ENCODE results near the gene NLRC5. TPM values are rescaled to one million over a fixed set of nuclear protein-coding genes. Genes with fewer than 3 reads are reported as not detected.

The NLRC5 gene
- total and polyA plus RNA-seq, 2 donors (not counting 3 experiments of a cell fraction or from before 2014, with no cell fraction given): 7.4 to 26.3 TPM

DNA sequence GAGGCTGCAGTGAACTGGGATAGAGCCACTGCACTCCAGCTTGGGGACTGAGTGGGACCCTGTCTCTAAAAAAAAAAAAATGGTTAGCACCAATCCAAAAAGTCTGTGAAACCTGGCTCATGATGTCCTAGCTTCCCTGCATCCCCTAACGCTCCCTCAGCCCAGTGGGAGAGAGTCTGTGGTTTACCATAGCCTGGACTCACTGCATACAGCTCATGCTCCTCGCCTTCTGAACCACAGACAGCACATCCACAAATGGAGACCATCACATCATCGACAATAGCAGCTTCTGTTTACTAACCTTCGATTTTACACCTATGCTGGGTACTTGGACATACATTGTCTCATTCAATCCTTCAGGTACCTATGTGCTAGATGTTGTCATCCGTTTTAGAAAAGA is 43.6 kb downstream of the NLRC5 start:
- intact Hi-C loops (cut with micrococcal nuclease): no loop called here
- Histone ChIP-seq H3K36me3 (ENCODE audit: control insufficient read depth in 2 of 2, extremely low read depth in 1 of 2, insufficient read depth in 2 of 2, low read length in 2 of 2) (no peaks in the 10 kb centered on the region), H3K27ac (ENCODE audit: insufficient read depth, low read depth, low read length) (no peak overlapping the region), H3K4me2 (ENCODE audit: insufficient read depth, low read length) (no peak overlapping the region), H4K20me1 (replicated peaks; ENCODE audit: control insufficient read depth, extremely low read depth, insufficient read depth, low read length) (no peaks in the 10 kb centered on the region), H3K27me3 (ENCODE audit: control insufficient read depth in 2 of 2, insufficient read depth in 2 of 2, low read length in 2 of 2) (no peaks in the 10 kb centered on the region), H3K9me3 (replicated peaks; ENCODE audit: control insufficient read depth, insufficient read depth, low read length) (no peaks in the 10 kb centered on the region), H3K79me2 (ENCODE audit: control insufficient read depth, insufficient read depth, low read length) (no peaks in the 10 kb centered on the region), H3K4me1 (ENCODE audit: control insufficient read depth, extremely low read depth, insufficient read depth, low read length) (no peaks in the 10 kb centered on the region), H2AFZ (ENCODE audit: low read depth, low read length) (no peak overlapping the region), H3K4me3 (replicated peaks in 1 of 3; ENCODE audit: insufficient read depth in 1 of 3, low read depth in 1 of 3, low read length in 3 of 3) (no peak overlapping the region), H3K9me1 (replicated peaks; ENCODE audit: control insufficient read depth, extremely low read depth, insufficient read depth, low read length) (no peaks in the 10 kb centered on the region), H3K9ac (replicated peaks; ENCODE audit: extremely low read depth, insufficient read depth, low read length) (no peak overlapping the region)
- ChIA-PET POLR2A (interaction anchor here (0.5 kb wide), 1 partner anchor 11 kb away, joined by 4 read pairs; no protein-coding TSS in a partner anchor), CTCF (interaction anchor here (1.0 to 2.1 kb wide), 3 partner anchors 13 to 60 kb away, joined by 3 to 13 read pairs (median 3); partner anchors contain the start of gene CPNE2)
- no peak for FAIRE-seq
- no peak for DNase-seq (ENCODE audit: low read depth, low spot score)
- BruUV-seq (replicated peaks): no TSS peak
- dilution Hi-C loops (cut with MboI; ENCODE audit: extremely low pct_ligation_motif_present, low sequenced_read_pairs): no loop called here
- no peak for TF ChIP-seq JUN (IDR thresholded peaks at IDR 0.05; ENCODE audit: borderline replicate concordance, insufficient read depth, insufficient read length, low read depth)

GRCh38 chr16:57036315-57036714 is 47.0 kb downstream of the NLRC5 start:
- H3K4me3 ChIP-seq (replicated peaks in 1 of 3; ENCODE audit: insufficient read depth in 1 of 3, low read depth in 1 of 3, low read length in 3 of 3): no peak overlapping the region
- no peak for TF ChIP-seq POLR2AphosphoS5 (IDR thresholded peaks at IDR 0.05; ENCODE audit: insufficient read depth, low read depth, low read length)
- TF ChIP-seq JUN (IDR thresholded peaks at IDR 0.05; ENCODE audit: borderline replicate concordance, insufficient read depth, insufficient read length, low read depth): no peak
- TF ChIP-seq GATA2 (IDR thresholded peaks at IDR 0.05; ENCODE audit: insufficient read depth, insufficient read length, low read depth, low read length): no peak
- TF ChIP-seq POLR2A (IDR thresholded peaks at IDR 0.05; ENCODE audit: low read depth, low read length): no peak
- no peak for TF ChIP-seq CTCF (IDR thresholded peaks at IDR 0.05; ENCODE audit: extremely low read depth in 1 of 2, insufficient read depth in 1 of 2, low read depth in 1 of 2, low read length in 2 of 2)
- TF ChIP-seq FOS (IDR thresholded peaks at IDR 0.05; ENCODE audit: borderline replicate concordance, insufficient read depth, low read length): no peak
- no peak for TF ChIP-seq EZH2 (IDR thresholded peaks at IDR 0.05; ENCODE audit: borderline replicate concordance, low read depth, low read length, severe bottlenecking)
- no peak for TF ChIP-seq MAX (IDR thresholded peaks at IDR 0.05; ENCODE audit: insufficient read depth, insufficient read length)
- TF ChIP-seq MYC (IDR thresholded peaks at IDR 0.05; ENCODE audit: low read depth, low read length): no peak
- no peaks in the 10 kb centered on the region for H4K20me1 ChIP-seq (replicated peaks; ENCODE audit: control insufficient read depth, extremely low read depth, insufficient read depth, low read length)
- no TSS peak for BruUV-seq (replicated peaks)
- no peak overlapping the region for H3K27ac ChIP-seq (ENCODE audit: insufficient read depth, low read depth, low read length)
- no peaks in the 10 kb centered on the region for H3K36me3 ChIP-seq (ENCODE audit: control insufficient read depth in 2 of 2, extremely low read depth in 1 of 2, insufficient read depth in 2 of 2, low read length in 2 of 2)
- dilution Hi-C loops (cut with MboI; ENCODE audit: extremely low pct_ligation_motif_present, low sequenced_read_pairs): no loop called here
- H3K79me2 ChIP-seq (ENCODE audit: control insufficient read depth, insufficient read depth, low read length): no peaks in the 10 kb centered on the region
- H3K9me3 ChIP-seq (replicated peaks; ENCODE audit: control insufficient read depth, insufficient read depth, low read length): no peaks in the 10 kb centered on the region
- no peaks in the 10 kb centered on the region for H3K27me3 ChIP-seq (ENCODE audit: control insufficient read depth in 2 of 2, insufficient read depth in 2 of 2, low read length in 2 of 2)
- no peak overlapping the region for H3K9ac ChIP-seq (replicated peaks; ENCODE audit: extremely low read depth, insufficient read depth, low read length)
- FAIRE-seq (no peak), DNase-seq (ENCODE audit: low read depth, low spot score) (no peak)
- H2AFZ ChIP-seq (ENCODE audit: low read depth, low read length): no peak overlapping the region
- CTCF ChIA-PET: no interaction called here
- H3K4me1 ChIP-seq (ENCODE audit: control insufficient read depth, extremely low read depth, insufficient read depth, low read length): peaks cover 5% of the 10 kb centered on the region
- intact Hi-C loops (cut with micrococcal nuclease): no loop called here
- H3K9me1 ChIP-seq (replicated peaks; ENCODE audit: control insufficient read depth, extremely low read depth, insufficient read depth, low read length): no peaks in the 10 kb centered on the region
- H3K4me2 ChIP-seq (ENCODE audit: insufficient read depth, low read length): no peak overlapping the region
- POLR2A ChIA-PET: no interaction called here

All from endothelial cell of umbilical vein (primary cell).